Sigmoid colon (tissue), 7 donors: Measurements from ENCODE around the gene C1QTNF4. TPM values are rescaled to one million over a fixed set of nuclear protein-coding genes. Genes with fewer than 3 reads are reported as not detected.

Source experiments
- DNase-seq: peaks from one replicate; pipeline ENCODE4 v3.0.0-alpha.2; 2019
- H3K27ac ChIP-seq, 4 donors: fragments of 200-600 bp; sonication (generic); one replicate each; pipeline ENCODE4 v1.5.1; 2016 to 2019; ENCODE audit warnings: mild to moderate bottlenecking in 1 of 4
- H3K27me3 ChIP-seq, 3 donors: fragments of 200-600 bp; sonication (generic); one replicate each; pipeline ENCODE4 v1.5.1; 2019; ENCODE audit warnings: mild to moderate bottlenecking in 1 of 3
- H3K36me3 ChIP-seq, 4 donors: fragments of 200-600 bp; sonication (generic); one replicate each; pipeline ENCODE4 v1.5.1; 2016 to 2019
- H3K4me1 ChIP-seq, 4 donors: fragments of 200-600 bp; sonication (generic); one replicate each; pipeline ENCODE4 v1.5.1; 2017 to 2019
- H3K4me3 ChIP-seq, 4 donors: fragments of 200-600 bp; sonication (generic); one replicate each; pipeline ENCODE4 v1.5.1; 2017 to 2019; ENCODE audit warnings: mild to moderate bottlenecking in 2 of 4, moderate library complexity in 1 of 4
- H3K9me3 ChIP-seq, 4 donors: fragments of 200-600 bp in 3 of 4; sonication (generic) in 3 of 4; one replicate each; pipeline versions ENCODE4 v1.5.1 to v1.6.1; 2013 to 2019
- CTCF ChIP-seq, 4 experiments: fragments of 450-650 bp in 3 of 4; fragments of 200-600 bp in 1 of 4; IDR thresholded peaks; one replicate each; pipeline ENCODE4 v1.5.1; 2016 to 2019; ENCODE audit warnings: antibody characterized with exemption in 4 of 4, mild to moderate bottlenecking in 3 of 4, moderate library complexity in 2 of 4
- EP300 ChIP-seq, 4 donors: sonication (generic); formaldehyde crosslinking; IDR thresholded peaks; one replicate each; pipeline ENCODE4 v1.6.1; 2017; ENCODE audit warnings: antibody characterized with exemption in 4 of 4
- POLR2A ChIP-seq, 2 donors: fragments of 450-650 bp; IDR thresholded peaks; one replicate each; pipeline ENCODE4 v1.6.1; 2016; ENCODE audit warnings: antibody characterized with exemption in 2 of 2, mild to moderate bottlenecking in 2 of 2, moderate library complexity in 2 of 2
- POLR2AphosphoS5 ChIP-seq, 4 donors: sonication (generic); formaldehyde crosslinking; IDR thresholded peaks; one replicate each; pipeline ENCODE4 v1.6.1; 2017; ENCODE audit warnings: antibody characterized with exemption in 4 of 4
- WGBS, 2 donors: extraction: QIAGEN DNeasy Blood & Tissue Kit; methylation state at CpG; one replicate each; pipeline ENCODE4 v1.1.7; 2013; 5-methylcytosine and 5-hydroxymethylcytosine counted together
- intact Hi-C: fragments of 100-400 bp; cut with DNase I; formaldehyde crosslinking; loops from one replicate; pipeline ENCODE4 v1.15.1; 2023
- polyA plus RNA-seq, 3 donors: library from polyadenylated mRNA; stranded (reverse); fragments of 200-250 nt; gene quantifications; one replicate each; pipeline ENCODE4 v1.2.3, GENCODE V29; 2013
- total RNA-seq, 4 donors: library from RNA; depleted of rRNA; stranded (reverse); fragments of >200 nt; gene quantifications; one replicate each; pipeline ENCODE4 v1.1.0, GENCODE V29; 2016
- donor health status: healthy with polysubstance abuse.
- donor health status: Bipolar disorder and iron deficiency.
- donor health status: healthy.

Gene C1QTNF4
- total and polyA plus RNA-seq, 7 donors = 1.3 to 15.5 (median 6.2) TPM; not detected in 1

- Histone ChIP-seq H3K27ac (no peak overlapping the region), H3K27me3 (peaks cover 15 to 44% (median 42%) of the 10 kb centered on the region in 3 donors), H3K4me1 (peaks cover 0 to 15% (median 12%) of the 10 kb centered on the region in 4 donors), H3K36me3 (no peaks in the 10 kb centered on the region), H3K4me3 (no peak overlapping the region), H3K9me3 (no peaks in the 10 kb centered on the region)
- no peak for DNase-seq
- intact Hi-C loops = no loop called here
- TF ChIP-seq POLR2A (IDR thresholded peaks at IDR 0.05) (no peak), POLR2AphosphoS5 (IDR thresholded peaks at IDR 0.05) (no peak), CTCF (IDR thresholded peaks at IDR 0.05) (no peak), EP300 (IDR thresholded peaks at IDR 0.05) (no peak)
- 95 to 98% methylated on average over 1 of the region's 1 CpG for WGBS, 2 donors
Measured at GRCh38 chr11:47595967-47596366, 1.8 kb upstream of the C1QTNF4 start.

- H3K36me3 ChIP-seq = no peaks in the 10 kb centered on the region
- no peak overlapping the region for H3K4me3 ChIP-seq
- H3K9me3 ChIP-seq = no peaks in the 10 kb centered on the region
- DNase-seq = no peak
- TF ChIP-seq EP300 (IDR thresholded peaks at IDR 0.05) = no peak
- H3K27me3 ChIP-seq = peaks cover 15 to 52% (median 50%) of the 10 kb centered on the region in 3 donors
- intact Hi-C loops = no loop called here
- 73% methylated on average over 7 of the region's 7 CpGs for WGBS, 2 donors
- no peak overlapping the region for H3K27ac ChIP-seq
- H3K4me1 ChIP-seq = peaks cover 0 to 18% (median 13%) of the 10 kb centered on the region in 4 donors
Measured at GRCh38 chr11:47595029-47595428, 818 bp upstream of the C1QTNF4 start.

GRCh38 chr11:47593492-47593933, 698 bp downstream of the C1QTNF4 start:
- Histone ChIP-seq H3K4me3 (no peak overlapping the region), H3K27ac (no peak overlapping the region), H3K36me3 (no peaks in the 10 kb centered on the region), H3K4me1 (peaks cover 0 to 28% (median 19%) of the 10 kb centered on the region in 4 donors), H3K9me3 (no peaks in the 10 kb centered on the region), H3K27me3 (peaks cover 15 to 58% (median 50%) of the 10 kb centered on the region in 3 donors)
- WGBS, 2 donors = 7 to 11% methylated on average over 6 of the region's 6 CpGs
- intact Hi-C loops = no loop called here
- DNase-seq = no peak
- TF ChIP-seq CTCF (IDR thresholded peaks at IDR 0.05) (no peak), POLR2AphosphoS5 (IDR thresholded peaks at IDR 0.05) (no peak), EP300 (IDR thresholded peaks at IDR 0.05) (no peak), POLR2A (IDR thresholded peaks at IDR 0.05) (no peak)

GRCh38 chr11:47592970-47593369, 1.2 kb downstream of the C1QTNF4 start:
- no peak overlapping the region for H3K27ac ChIP-seq
- TF ChIP-seq POLR2A (IDR thresholded peaks at IDR 0.05) = no peak
- no peak for TF ChIP-seq EP300 (IDR thresholded peaks at IDR 0.05)
- no peak for TF ChIP-seq POLR2AphosphoS5 (IDR thresholded peaks at IDR 0.05)
- TF ChIP-seq CTCF (IDR thresholded peaks at IDR 0.05) = no peak
- H3K27me3 ChIP-seq = peaks cover 15 to 58% (median 50%) of the 10 kb centered on the region in 3 donors
- WGBS, 2 donors = 68 to 71% methylated on average over 2 of the region's 2 CpGs
- H3K9me3 ChIP-seq = no peaks in the 10 kb centered on the region
- DNase-seq = no peak
- H3K4me3 ChIP-seq = no peak overlapping the region
- no peaks in the 10 kb centered on the region for H3K36me3 ChIP-seq
- peaks cover 0 to 28% (median 19%) of the 10 kb centered on the region in 4 donors for H3K4me1 ChIP-seq
- intact Hi-C loops = no loop called here

GRCh38 chr11:47592251-47592650, 2.0 kb downstream of the C1QTNF4 start:
- Histone ChIP-seq H3K27me3 (peaks cover 15 to 58% (median 50%) of the 10 kb centered on the region in 3 donors), H3K27ac (no peak overlapping the region), H3K36me3 (no peaks in the 10 kb centered on the region), H3K9me3 (no peaks in the 10 kb centered on the region), H3K4me3 (no peak overlapping the region), H3K4me1 (peaks cover 0 to 28% (median 19%) of the 10 kb centered on the region in 4 donors)
- TF ChIP-seq CTCF (IDR thresholded peaks at IDR 0.05) (no peak), POLR2A (IDR thresholded peaks at IDR 0.05) (no peak), POLR2AphosphoS5 (IDR thresholded peaks at IDR 0.05) (no peak), EP300 (IDR thresholded peaks at IDR 0.05) (no peak)
- 59 to 77% methylated on average over 4 of the region's 4 CpGs for WGBS, 2 donors
- no peak for DNase-seq
- intact Hi-C loops = no loop called here
